Stimulated activated CD8-positive, alpha-beta memory T cell treated with anti-CD3 and anti-CD28 coated beads, Interleukin-4, amount 100 ng/mL, for 4 hours (primary cell): ENCODE measurements around the gene KDM7A.

Experiments
- DNase-seq, 2 donors: peaks; one replicate each; pipeline ENCODE4 v3.0.0-alpha.2; 2020; ENCODE audit warnings: low read depth in 2 of 2, low spot score in 1 of 2

KDM7A gene

DNA sequence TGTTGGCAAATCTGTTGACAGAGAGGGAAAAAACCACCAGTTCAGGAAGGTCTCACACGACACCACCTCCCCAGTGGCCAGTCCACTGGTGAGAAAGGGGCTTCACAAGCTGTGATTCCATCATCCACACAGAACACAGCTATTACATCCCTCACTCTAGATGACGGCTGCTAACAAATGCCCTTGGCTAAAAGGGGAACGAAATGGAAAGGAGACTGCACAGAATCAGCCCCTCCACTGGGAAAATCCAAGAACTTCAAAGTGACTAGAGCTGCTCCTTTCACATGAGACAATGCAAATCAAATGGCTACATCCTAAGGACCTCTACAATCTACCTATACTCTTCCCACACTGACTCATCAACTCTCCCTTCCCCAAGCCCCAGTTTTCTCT is 119.6 kb downstream of the KDM7A start:
- DNase-seq, result no peak

DNA sequence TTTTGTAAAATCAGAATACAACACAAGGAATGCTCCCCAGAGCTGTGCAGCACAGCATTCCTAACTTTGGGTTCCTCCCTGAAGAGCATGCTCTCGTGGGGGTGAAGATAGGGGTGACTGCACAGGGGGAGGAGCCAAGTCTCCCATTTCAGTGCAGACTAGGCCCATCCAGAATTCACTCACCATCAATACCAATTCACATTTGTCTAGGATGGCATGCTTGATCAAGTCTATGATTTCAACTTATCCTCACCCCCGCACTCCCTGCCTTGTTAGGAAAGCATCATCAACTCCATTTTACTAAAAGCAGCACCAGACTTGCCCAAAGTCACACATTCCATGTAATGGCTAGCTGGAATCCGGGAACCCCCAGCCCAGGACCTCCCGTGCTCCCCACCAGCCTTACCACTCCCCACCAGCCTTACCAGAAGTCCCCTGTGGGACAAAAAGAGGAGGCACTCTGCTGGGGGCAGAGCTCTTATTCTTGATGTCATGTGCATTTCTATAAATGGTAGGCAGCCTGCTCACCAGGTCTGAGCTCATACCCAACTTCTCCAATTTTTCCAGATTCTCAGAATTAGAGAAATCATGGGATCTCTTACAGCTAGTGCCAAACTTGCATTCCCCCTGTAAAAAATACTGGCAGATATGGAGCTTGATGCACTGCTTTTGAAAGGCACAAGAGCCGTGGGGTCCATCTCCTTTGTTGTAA is 120.2 kb downstream of the KDM7A start:
- no peak for DNase-seq

DNA sequence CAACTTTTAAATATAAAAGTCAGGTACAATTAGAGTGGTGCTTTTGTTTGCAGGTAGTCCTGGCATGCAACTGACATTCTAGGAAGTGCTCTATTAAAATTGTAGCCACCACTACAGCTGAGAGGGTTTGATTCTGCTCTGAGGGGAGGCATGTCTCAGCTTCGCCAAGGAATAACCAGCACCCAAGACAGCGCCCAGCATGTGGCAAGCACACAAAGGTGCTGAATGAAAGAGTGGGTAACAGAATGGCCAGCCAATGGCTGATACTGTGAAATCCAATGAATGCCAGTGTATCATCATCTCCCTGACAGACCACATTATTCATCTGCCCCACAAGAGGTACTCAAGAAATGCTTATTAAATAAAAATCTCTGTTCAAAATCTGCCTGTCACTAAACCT is 121.0 kb downstream of the KDM7A start:
- DNase-seq, result no peak

DNA sequence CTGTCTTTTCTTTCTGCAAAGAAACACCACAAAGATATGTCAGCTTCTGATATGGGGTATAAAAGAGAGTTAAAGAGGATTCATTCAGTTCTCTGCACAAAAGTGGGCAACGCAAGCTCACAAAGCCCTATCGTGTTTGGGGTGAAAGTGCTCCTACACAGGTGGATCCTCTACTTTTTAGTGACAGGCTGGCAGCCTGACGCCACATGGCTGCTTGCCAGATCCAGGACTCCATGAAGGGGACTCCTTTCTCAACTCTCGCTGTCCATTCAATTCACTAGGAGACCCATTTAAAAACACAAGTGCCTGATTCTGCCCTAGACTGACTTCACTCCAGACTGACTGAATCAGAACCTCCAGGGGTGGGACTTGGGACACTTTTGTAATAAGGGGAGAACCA is 122.0 kb downstream of the KDM7A start:
- no peak for DNase-seq

DNA sequence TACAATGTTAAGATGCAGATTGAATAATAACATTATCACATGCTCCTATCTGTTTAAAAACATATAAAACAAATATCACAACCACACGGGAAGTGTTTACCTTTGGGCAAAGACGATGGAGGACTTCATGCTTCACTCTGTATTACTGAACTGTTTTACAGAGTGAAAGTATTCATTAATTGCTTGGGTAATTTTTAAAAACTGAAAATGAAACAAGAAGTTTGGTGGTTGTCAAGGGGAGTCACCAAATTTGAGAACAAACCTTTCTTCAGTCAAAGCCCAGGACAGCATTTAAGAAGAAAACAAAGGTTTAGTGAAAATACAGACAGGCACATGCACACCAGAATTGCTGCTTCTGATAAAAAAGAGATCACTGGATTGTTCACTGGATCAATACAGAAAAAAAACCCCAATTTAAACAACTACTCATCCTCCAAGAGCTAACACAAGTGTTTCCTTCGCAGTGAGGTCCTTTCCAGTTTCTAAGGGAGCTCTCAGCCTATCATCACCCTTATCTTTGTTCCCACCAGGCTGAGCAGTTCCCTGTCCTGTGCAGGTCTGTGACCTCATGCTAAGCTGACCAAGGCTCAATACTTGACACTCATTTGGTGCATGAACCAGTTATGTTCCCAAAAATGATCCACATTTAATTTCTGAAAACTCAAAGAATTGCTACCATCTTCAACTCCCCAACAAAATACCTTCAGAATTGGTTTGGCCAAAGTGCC is 122.8 kb downstream of the KDM7A start:
- no peak for DNase-seq

DNA sequence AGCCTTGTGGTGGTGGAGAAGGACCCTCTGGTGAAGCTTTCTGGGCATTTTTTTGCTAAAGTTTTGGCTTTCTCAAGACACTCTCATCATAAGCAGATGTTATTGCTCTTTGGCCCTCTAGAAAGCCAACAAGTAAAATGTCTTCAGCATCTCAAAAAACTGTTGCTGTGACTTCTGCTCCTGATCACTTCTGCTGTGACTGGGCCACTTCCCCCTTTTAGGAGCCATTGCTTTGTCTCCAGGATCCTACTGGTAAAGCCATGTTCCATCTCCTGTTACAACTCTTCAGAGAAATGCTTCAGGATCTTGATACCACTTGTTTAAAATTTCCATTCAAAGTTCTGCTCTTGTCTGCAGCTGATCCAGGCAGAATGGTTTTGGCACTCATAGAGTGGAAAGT is 125.0 kb downstream of the KDM7A start:
- no peak for DNase-seq

DNA sequence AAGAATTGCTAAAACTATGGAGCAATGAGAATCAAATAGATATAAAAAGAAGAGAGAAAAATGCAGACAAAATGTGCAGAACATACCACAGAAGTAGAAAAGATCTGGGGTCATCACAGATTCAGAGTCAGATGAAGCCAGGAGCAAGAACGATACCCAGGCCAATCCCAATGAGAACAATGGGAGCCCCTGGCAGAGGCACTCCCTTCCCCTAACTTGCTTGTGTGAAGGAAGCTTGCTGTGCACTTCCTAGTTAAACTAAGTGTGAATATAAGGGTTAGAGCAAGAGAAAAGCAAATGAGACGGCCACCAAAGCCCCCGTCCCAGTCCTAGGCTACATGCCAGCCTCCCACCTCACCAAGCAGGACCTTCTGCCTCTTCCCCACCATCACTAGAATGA is 126.7 kb downstream of the KDM7A start:
- no peak for DNase-seq

DNA sequence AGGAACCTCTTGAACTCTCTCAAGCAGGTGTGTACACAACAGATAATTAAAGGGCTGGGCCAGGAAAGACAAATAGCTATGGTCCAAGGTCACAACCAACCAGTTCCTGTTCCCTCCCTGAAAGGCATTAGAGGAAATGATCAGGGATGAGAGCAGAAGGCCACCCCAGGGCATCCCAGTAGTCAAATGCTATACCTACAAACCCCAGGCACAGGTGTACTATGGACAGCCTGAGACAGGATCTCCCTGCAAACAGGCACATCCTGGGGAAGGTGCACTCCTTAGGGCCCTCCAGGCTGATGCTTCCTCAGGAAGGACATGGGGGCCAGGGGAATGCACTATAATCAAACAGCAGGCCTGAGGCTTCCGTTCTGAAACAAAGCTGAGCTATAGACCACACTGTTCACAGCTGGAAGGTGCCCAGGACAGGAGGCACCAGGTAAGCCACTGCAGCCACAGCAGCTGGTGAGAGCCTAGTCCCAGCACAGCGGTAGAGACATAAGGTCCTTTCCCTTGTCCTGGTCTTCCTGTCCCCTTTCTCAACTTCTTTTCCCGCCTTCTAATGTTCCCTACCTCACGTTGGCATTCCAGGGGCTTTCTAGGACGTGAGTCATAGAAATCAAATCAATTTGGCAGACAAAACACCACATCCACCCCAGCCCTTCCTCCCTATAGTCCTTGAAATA is 127.3 kb downstream of the KDM7A start:
- no peak for DNase-seq

DNA sequence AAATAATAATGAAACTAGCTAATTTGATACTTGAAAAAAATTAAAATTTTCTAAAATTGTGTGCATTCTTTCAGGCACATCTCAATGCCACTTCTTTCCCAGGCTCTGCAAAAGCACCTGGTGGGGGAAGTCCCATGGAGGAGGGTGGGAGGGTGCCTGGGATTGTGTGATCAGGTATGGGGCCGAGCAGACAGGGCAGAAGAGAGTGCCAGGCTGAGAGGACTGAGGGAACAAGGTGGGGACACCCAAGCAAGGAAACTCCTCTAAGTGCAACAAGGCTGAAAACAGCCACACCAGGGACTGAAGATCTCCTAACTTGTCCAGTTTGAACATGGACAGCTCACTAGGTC is 127.8 kb downstream of the KDM7A start:
- no peak for DNase-seq

DNA sequence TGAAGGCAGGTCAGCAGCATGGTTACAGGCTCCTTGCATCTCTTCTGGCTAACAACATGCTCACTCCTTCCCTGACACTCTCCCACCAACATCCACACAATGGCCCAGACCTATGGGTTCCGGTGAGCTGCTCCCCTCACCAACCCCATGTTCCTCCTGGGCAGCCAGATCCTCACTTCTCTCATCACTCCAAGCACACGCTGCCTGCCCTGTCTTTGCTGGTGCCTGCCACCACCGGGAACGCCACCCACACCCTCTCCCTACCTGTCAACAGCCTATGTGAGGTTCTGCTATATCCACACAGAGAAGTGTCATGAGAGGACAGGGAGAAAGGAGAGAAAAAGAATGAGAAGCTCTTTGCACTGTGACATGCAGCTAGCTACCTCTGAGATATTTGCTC is 128.6 kb downstream of the KDM7A start:
- DNase-seq, result no peak

DNA sequence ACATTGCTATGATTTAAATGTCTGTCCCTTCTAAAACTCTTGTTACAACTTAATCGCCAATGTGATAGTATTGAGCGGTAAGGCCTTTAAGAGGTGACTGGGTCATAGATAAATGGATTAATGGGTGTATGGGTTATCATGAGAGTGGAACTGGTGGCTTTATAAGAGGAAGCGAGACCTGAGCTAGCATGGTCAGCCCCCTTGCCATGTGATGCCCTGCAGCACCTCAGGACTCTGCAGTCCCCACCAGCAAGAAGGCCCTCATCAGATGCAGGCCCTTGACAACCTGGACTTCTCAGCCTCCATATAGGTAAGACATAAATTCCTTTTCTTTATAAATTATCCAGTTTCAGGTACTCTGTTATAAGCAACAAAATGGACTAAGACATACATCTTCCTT is 129.6 kb downstream of the KDM7A start:
- DNase-seq, result no peak

DNA sequence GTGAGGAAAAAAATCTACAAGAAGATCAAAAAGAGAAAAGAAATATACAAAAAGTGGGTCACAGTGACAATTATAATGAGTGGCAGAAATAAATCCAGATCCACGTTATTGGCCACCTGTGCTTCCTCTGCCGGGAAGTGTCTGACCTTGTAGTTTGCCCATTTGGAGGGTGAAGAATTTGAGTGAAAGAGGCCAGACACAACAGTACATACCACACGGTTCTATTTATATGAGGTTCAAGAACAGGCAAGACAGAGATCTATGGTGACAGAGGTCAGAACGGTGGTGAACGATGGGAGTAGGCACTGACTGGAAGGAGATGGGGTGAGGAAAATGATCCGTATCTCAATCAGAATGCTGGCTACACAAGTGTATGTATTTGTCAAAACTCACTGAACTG is 131.1 kb downstream of the KDM7A start:
- DNase-seq, result no peak

DNA sequence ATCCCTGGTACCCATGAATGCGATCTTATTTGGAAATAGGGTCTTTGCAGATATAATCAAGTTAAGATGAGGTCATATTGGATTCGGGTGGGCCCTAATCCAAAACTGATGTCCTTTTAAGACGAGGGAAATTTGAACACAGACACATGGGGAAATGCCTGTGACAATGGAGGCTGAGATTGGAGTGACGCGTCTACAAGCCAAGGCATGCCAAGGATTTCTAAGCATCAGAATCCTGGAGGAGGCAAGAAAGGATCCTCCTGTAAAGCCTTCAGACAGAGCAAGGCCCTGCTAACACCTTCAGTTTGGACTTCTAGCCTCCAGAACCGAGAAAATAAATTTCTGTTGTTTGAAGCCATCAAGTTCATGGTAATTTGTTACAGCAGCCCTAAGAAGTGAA is 132.5 kb downstream of the KDM7A start:
- no peak for DNase-seq

DNA sequence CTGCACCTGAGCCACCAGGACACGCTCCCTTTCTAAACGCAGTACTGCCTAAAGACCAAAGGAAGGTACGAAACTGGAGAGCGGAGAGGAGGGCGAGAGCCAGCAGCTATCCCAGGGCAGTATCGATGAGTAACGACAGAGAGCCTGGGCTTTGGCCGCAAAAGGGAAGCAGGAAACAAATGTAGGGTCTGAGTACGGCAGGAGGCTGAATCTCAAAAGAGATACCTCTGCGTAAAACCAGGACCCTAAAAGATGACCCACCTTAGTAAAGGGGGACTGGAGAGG is 134.5 kb downstream of the KDM7A start:
- DNase-seq, result no peak

DNA sequence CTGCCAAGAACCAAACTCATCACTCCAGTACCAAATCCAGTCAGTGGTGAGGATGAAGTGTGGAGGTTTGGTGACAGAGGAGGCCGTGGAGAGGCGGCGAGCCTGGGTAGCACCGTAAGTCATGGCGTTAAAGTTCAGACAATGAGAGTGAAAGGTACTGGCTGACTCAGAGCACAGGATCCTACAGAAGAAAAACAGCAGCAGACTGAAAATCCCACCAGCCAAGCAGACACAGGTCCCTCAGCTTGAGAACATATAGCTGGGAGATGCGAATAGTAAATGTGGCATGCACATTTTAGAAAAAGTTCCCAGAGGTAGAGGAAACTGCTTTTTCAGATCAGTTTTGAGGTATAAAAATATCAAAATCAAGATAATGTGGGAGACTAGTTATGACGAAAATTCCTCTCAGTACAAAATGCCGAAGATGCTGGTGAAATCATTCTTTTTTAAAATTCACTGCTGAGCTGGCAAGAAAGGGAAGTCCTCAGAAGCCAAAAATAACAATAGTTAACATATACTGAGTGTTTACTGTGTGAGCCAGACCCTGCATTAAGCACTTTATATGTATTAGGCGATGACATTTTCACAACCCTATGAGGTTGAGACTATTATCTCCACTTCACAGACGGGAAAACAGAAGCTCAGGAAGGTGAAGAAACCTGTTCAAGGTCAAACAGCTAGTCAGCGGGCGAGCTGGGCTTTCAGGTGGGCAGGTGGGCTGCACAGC is 135.0 kb downstream of the KDM7A start:
- no peak for DNase-seq

DNA sequence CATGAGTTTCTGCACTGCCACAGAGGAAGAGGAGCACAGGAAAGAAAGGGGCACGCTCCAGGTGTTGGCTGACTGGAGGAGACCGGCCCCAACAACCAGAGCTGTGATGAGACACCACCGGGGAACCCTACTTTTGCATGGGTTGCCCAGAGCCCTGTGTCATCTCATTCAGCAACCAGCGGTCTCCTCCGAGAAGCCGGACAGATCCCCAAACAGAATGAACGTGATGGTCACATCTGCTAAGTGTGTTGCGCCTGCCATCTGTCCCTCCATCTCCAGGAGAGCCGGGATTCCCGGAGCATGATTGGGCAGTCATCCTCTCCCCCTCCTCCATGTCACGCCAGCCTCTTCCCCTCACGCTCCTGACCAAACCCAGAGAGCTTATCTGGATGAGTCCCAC is 136.9 kb downstream of the KDM7A start:
- no peak for DNase-seq

DNA sequence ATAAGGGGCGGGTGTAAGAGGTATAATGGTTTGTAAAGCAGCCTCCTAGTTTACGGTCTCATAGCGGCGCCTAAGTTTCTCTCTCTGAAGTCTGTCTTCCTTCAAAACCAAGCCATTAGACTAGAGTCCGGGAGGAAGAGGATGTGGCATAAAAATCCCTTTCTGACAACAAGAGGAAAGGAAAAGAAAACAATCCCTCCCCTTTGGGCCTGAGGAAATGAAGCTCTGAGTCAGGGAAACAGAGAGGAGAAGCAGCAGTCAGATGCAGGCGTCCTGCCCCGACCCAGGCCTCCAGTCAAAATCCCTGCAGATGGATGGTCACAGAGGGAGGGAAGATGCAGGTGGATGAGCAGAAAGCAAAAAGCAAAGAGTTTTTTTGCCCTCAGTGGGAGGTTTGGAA is 137.7 kb downstream of the KDM7A start:
- DNase-seq, result no peak

DNA sequence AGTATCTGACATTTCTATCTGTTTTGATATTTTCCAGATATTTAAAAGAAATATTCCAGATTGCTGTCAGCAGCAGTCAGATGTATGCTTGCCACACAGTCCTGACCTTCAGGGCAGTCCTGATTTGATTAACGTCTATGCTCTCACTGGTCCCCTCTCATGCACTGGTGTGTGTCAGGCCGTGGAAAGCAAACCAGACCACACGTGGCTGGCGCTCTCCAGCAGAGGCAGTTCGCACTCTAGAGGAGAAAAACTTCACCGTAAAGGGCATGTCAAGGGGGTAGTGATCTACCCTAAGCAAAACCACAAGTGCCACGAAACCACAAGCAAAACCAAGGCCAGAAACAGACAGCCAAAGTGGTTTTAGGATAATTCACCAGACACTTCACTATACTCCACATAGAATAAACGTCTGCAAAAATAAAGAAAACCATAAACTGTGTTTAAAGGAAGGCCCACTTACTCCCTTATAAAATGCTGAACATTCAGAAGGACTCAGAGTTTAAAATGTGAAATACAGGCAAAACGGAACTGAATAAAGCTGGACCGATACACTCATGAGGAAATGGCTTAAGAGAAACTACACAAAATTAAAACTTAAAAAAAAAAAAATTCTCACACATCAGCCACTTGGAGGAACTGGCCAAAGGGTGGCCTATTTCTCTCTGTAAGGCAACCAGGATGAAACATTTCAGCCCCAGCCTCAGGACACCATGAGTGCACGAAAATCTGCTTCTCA is 140.4 kb downstream of the KDM7A start:
- no peak for DNase-seq

DNA sequence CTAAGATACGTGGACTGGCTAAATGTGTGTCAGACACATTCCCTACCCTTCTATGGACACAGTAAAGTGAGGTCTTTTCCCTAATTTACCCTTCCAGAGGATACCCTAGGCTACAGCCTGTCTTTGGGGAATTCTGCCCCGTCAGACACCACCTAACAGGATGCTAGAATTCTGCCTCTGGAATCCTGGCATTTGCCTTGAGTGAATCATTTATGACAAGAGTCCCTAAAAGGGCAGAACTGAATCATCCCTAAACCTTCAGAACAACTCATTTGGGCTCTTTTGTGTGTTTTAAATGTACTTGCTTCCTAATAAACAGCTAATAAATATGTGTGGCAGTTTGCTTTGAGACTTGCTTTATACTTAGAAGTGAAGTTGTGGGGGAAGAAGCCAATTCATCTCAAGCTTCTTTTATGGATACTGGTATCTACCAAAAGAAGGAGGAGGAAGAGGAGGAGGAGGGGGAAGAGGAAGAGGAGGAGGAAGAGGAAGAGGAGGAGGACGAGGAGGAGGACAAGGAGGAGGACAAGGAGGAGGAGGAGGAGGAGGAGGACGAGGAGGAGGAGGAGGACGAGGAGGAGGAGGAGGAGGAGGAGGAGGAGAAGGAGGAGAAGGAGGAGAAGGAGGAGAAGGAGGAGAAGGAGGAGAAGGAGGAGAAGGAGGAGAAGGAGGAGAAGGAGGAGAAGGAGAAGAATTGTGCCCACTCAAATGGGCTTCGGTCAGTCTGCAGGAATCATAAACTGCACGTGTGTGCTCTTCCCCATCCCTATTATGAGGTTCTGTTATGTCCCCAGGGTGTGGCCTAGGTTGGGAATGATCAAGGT is 141.2 kb downstream of the KDM7A start:
- no peak for DNase-seq
